ENCODE results near the gene PKDCC.

The PKDCC gene

DNA sequence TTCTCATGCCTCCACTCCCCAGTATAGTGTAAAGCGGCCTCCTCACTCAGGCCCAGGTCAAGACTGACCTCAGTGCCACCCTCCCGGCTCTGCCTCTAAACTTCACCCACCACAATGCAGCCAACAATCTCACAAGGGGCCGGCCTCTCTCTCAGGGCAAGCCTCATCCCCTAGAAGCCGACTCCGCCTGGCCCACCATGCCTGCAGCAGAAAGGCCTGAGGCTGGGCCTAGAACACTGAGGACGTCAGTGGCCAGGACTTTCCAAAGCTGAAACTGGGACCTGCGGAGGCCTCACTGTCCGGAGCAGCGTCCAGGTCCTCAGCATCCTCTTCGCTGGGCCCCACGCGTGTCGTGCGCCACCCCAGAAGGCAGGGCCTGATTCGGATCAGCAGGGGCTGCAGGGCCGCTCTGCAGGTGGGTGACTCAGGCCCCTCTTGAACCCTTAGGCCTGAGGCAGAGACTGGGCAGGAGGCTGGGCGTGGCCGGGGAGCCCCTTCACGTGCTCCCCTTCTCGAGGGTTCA, 52.9 kb downstream of the PKDCC start:
- intact Hi-C loops (cut with DNase I) = no loop called here
- peak in 1 of 10 donors; percentile 81 for DNase-seq

DNA sequence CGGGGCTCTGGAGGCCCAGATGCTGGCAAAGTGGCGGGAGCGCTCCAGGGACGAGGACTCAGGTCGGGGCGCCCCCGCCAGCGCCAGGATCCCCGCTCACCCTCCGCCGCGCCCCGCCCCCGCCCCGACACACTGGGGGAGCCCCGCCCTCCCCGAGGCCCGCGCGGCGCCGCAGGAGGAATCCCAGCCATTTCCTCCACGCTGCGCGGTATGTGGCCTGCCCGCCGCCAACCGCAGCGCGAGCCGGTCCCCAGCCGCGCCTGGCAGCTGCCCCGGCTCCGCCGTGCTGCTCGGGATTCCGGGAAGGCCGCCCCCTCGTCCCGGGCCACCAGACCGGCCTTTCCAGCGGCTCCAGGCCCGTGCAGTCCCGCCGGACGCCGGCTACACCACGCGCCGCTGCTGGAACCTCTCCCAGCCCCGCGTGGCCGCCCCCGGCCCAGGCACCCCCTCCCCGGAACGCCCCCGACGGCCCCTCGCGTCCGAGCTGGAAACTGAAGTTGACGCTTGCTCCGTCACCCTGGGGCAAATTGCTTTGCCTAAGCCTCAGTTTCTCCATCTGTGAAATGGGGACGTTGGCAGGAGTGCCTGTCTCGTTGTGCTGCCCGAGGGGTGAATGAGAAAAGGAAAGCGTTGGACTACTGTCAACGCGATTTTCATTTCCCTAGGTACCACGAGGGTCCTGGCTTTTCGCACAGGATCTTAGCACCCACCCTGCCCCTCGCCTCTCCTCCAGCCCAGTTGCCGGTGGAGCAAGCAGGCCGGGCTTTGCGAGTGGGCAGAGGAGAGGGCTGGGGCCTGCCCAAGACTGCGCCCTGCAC, 53.6 kb downstream of the PKDCC start:
- intact Hi-C loops (cut with DNase I) = no loop called here
- peak in 7 of 10 donors; percentile 31 to 94 (median 50) for DNase-seq

DNA sequence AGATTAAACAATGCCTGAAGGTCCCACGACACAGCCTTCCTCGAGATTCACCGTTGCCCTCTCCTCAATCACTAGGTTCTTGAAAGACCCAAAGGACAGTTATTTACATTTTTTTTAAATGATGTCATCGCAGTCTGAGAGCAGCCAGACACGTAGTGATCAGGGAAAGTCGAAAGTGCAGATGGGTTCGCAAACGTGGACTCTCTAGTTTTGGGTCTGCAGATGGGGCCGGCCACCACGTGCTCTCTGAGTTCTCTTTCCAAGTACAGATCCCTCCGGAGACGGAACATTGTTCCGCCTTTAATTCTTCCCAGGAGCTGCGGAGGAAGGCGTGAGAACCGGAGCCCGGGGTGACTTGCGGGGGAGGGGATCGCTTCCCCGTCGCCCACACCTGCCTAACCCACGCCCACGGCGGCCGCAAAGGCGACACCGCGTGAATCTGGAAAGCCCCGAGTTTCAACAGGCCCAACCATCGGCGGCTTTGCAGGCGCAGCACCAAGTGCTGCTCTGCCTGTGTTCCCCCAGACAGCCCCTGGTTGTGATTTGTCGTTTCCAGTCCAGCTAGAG, 54.3 kb downstream of the PKDCC start:
- intact Hi-C loops (cut with DNase I) = no loop called here
- peak in 2 of 10 donors; percentile 40 to 88 for DNase-seq

DNA sequence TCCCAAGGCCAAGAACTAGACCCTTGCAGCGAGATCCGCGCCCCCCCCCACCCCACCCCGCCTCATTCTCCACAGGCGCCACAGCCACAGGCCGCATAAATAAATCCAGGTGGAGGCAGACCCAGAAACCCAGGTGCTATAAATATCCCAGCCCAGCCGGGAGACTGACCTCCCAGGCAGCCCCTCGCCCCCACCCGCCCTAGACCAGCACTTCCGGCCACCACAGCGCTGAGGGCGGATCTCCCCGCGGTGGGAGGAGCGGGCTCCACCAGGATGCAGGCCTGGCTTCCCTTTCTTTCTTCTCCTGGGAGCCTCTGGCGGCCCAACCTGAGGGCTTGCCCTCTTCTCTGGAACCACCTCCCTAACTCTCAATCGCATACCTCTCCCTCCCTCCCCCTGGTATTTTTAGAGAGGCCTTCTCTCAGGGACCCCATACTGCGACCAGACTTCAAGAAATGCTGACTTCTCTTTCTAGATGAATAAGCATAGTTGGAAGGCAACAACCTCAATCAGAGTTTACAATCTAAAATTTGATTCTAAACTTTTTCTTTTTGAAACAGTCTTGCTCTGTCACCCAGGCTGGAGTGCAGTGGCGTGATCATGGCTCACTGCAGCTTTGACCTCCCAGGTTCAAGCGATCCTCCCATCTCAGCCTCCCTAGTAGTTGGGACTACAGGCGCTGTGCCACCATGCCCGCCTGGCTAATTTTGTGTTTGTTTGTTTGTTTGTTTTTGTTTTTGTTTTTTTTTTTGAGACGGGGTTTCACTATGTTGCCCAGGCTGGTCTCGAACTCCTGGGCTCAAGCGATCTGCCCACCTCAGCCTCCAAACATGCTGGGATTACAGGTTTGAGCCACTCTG, 55.0 kb downstream of the PKDCC start:
- no peak for DNase-seq
- intact Hi-C loops (cut with DNase I) = no loop called here

DNA sequence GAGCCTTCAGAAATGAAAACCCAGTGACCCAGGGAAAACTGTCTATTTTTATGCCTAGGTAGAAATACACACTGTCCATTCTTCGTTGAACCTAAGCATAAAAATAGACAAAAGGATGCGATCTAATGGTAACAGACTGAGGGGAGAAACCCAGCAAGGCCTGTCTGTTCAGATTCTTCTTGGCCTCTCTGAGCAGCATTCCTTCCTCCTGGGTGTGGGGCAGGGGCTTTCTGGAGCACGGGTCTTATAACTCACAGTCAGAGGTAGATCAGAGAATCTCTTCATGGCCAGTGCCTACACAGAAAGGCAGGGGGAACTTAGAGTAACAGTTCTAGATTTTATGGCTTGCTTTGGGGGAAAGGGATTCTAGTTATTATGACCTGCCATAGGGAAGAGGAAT, 56.0 kb downstream of the PKDCC start:
- intact Hi-C loops (cut with DNase I) = no loop called here
- no peak for DNase-seq

DNA sequence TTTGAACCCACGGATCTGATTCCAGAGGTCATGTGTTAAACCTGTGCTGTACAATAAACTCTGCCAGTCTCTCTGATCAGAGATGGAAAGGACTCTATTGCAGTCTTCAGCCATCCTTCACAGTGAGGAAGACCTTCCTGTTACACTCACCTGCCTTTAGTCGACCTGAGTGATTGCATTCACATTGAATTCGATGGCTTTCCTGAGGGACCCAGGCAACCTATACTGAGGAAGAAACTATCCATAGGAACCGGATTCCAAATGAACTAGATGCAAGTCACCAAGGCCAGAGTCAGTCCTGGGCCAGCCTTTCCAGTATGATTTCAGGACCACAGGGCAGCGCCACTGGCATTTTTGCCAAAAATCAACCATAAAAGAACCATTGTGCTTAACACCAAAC, 56.8 kb downstream of the PKDCC start:
- DNase-seq = no peak
- intact Hi-C loops (cut with DNase I) = no loop called here

DNA sequence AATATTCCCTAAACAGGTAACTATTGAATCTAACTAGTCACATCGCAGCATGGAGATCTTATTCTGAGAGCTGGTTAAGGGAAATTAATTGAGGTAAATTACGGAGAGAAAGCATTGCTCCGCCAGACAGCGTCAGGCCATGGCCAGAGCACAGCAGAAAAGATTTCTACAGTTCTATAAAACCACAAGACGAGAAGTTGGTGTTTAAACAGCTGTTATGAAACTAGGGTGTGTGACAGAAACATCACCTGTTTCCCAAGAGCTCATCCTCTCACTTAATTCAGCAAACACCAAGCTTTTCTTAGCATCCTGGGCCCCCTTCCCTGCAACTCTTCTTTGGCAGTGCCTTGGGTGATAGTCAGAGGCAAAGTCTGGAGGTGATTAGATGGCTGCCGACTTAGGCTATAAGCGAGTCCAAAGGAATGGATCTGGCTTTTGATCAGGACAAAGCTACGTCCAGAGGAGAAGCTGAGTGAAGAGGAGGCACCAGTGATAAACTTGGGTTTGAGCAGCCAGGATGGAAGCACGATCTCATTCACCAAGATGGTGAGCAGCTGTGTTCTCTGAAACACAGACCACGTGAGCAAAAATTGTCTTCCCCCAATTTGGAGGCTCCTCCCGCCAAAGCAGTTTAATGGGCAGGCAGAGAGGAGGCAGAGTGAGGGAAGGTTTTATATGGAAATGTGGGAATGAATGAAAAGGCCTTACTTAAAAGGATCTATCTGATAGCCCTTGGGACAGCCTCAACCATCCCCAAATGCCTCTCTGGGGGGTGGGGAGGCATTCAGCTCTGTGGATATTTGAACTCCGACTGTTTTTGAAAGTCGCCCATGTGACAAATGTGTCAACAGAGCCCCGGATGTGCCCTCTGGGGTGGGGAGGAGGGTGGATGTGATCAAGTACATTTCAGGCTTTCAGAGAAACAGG, 57.8 kb downstream of the PKDCC start:
- DNase-seq = no peak
- intact Hi-C loops (cut with DNase I) = no loop called here

DNA sequence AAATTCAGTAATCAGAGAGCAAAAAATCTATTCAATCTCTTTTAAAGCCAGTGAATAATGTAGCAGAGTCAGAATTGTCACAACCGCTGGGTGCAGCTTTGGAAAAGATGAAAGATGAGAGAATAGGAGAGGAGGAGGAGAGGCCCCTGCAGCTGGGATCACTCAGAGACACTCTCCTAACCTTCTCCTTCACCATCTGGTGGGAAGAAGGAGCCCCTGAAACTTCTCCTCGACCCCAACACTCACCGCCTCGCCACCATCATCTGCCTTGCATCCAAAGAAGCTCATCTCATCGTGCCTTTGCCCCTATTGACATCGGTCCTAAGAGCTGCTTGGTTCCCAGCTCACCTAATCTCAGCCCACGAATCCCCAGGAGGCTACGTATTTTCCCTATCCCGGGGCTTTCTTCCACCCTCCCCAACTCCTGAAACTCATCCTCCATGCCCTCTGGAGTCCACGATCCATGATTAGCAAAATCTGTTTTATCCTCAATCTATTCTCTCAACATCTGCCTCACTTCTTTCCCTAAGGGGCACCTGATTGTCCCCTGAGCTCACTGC, 58.5 kb downstream of the PKDCC start:
- intact Hi-C loops (cut with DNase I) = no loop called here
- no peak for DNase-seq

DNA sequence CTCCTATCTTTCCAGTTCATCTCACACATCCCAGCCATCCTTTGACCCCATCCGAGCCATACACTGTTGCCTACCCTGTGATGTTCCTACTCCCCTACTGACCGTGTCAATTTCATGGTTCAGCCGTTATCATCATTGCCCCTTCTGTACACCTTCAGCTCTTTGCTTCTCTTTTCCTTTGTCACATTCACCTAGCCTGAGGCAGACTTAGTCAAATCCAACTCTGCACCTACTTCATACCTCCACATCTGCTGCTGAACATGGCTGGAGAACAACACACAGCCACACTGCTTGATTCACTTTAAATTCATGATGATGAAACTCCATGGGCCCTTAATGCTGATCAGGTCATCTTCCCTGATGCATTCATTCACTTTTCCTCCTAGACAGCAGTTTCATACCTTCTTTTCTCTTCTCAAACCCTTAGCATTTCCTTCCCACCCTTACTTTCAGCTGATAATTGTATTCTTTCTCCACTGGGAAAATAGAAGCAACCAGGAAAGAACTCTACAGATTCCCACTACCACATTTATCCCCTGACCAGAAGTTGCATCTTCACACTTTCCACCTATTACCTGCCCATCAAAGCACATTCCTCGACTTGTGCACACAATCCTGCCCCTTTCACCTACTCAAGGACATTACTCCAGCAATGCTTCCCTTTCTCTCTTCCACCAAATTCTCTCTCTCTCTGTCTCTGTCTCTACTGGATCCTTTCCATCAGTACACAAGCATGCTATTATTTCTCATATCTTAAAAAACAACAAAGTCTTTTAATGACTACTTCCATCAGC, 59.6 kb downstream of the PKDCC start:
- intact Hi-C loops (cut with DNase I) = no loop called here

More for the DNA sequence above, 59.6 kb downstream of the PKDCC start:
- DNase-seq = no peak
